ENCODE data around the gene FAM47E. TPM values are rescaled to one million over a fixed set of nuclear protein-coding genes. Genes with fewer than 3 reads are reported as not detected.

The FAM47E gene
- total RNA-seq, 1 experiment from 2014 or later, result 2.0 TPM

DNA sequence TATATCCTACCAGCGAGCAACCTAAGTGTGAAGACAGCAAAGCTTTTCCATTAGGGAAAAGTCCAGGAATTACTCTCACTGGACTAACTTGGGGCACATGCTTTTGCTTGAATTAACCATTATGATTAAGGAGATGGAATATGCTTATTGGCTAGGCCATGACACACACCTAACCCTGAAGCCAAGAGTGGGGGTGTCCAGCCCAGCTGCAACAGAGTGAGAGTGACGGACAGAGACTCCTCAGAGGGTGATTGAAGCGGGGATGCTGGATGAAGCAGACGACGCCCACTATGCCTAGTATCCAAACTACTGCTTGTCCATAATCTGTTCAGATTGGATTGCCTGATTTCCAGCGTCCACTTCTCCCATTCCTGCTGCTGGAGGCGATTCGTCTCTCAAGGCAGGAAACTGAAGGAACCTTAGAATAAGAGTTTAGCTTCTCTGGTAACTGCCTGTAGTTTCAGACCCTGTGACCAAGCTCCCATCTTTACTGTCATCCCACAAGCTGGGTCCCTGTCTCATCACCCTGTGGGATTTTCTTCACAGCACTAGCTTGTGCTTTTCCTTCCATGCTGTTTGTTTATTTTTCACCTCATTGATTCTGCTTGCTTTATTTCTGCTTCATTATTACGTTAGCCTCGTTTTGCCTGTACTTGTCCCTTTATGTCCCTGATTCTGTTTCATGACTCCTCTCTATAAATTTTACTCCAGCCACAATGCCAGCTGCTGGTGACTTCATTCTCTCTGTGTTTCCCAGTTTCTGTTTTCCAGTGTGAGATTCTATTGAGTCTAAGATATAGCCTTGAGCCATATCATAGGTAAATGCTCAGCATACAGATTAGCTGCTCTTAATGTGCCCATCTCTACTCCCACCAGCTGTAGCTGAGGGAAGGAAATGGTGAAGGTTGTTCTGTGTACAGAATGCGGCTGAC is 19.0 kb downstream of the FAM47E start:
- Mint-ChIP-seq H3K9me3 (no peaks in the 10 kb centered on the region; a peak in 1 of 5 replicates), H3K4me3 (no peak overlapping the region), H3K4me1 (no peaks in the 10 kb centered on the region), H3K27ac (no peak overlapping the region), H3K36me3 (ENCODE audit: insufficient read depth in 1 of 3, low read depth in 3 of 3) (no peaks in the 10 kb centered on the region), H3K27me3 (ENCODE audit: low read depth) (no peaks in the 10 kb centered on the region)
- H4K91ac ChIP-seq (ENCODE audit: insufficient read length, low read depth, low read length), result no peak overlapping the region
- no peak overlapping the region for H3K4ac ChIP-seq (ENCODE audit: low read depth, low read length)
- no peak overlapping the region for H3K4me2 ChIP-seq (ENCODE audit: insufficient read depth, insufficient read length, low read length)
- no peak overlapping the region for H3K14ac ChIP-seq (ENCODE audit: insufficient read depth, low read length)
- no peak overlapping the region for H3K23ac ChIP-seq (ENCODE audit: insufficient read length, low read depth, low read length)
- no peaks in the 10 kb centered on the region for H4K20me1 ChIP-seq (ENCODE audit: control insufficient read depth, insufficient read depth, insufficient read length)
- H3T11ph ChIP-seq (ENCODE audit: low read length), result no peak overlapping the region
- no peaks in the 10 kb centered on the region for H3K23me2 ChIP-seq (ENCODE audit: insufficient read length, low read depth, low read length, poor library complexity, severe bottlenecking)
- H2AFZ ChIP-seq (ENCODE audit: low read length), result no peak overlapping the region
- no peaks in the 10 kb centered on the region for H3K9me3 ChIP-seq (ENCODE audit: control insufficient read depth, low read depth, low read length)
- no peak overlapping the region for H2BK5ac ChIP-seq (ENCODE audit: insufficient read length, low read length)
- DNase-seq, result no peak
- H3K27ac ChIP-seq (ENCODE audit: insufficient read length, low read depth, low read length), result no peak overlapping the region
- no peaks in the 10 kb centered on the region for H3K4me1 ChIP-seq (ENCODE audit: insufficient read depth, low read length)
- H3K9ac ChIP-seq (ENCODE audit: extremely low read depth, insufficient read length, low read length), result no peak overlapping the region
- no peak overlapping the region for H2BK15ac ChIP-seq (ENCODE audit: low read depth, low read length)
- no peaks in the 10 kb centered on the region for H3K79me1 ChIP-seq (ENCODE audit: insufficient read depth, low read depth, low read length, poor library complexity, severe bottlenecking)
- no peak overlapping the region for H3K18ac ChIP-seq (ENCODE audit: insufficient read length, low read depth, low read length)
- no peak overlapping the region for H4K8ac ChIP-seq (replicated peaks; ENCODE audit: insufficient read length, low read depth, low read length)
- no peak overlapping the region for H4K5ac ChIP-seq (ENCODE audit: insufficient read length, low read depth, low read length)
- TF ChIP-seq, protein P1, sequence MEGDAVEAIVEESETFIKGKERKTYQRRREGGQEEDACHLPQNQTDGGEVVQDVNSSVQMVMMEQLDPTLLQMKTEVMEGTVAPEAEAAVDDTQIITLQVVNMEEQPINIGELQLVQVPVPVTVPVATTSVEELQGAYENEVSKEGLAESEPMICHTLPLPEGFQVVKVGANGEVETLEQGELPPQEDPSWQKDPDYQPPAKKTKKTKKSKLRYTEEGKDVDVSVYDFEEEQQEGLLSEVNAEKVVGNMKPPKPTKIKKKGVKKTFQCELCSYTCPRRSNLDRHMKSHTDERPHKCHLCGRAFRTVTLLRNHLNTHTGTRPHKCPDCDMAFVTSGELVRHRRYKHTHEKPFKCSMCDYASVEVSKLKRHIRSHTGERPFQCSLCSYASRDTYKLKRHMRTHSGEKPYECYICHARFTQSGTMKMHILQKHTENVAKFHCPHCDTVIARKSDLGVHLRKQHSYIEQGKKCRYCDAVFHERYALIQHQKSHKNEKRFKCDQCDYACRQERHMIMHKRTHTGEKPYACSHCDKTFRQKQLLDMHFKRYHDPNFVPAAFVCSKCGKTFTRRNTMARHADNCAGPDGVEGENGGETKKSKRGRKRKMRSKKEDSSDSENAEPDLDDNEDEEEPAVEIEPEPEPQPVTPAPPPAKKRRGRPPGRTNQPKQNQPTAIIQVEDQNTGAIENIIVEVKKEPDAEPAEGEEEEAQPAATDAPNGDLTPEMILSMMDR (conservative IDR thresholded peaks at IDR 0.05), result no peak
- WGBS (ENCODE audit: extremely low coverage, insufficient read length, low lambda C conversion rate), result no CpG with 5 or more reads among the region's 11 CpGs
- H3K79me2 ChIP-seq (ENCODE audit: insufficient read depth, low read length), result no peaks in the 10 kb centered on the region
- H2BK20ac ChIP-seq (ENCODE audit: low read depth, low read length, poor library complexity, severe bottlenecking), result no peak overlapping the region
- no peak overlapping the region for H2BK12ac ChIP-seq (ENCODE audit: insufficient read length, low read depth, low read length)
- no peak overlapping the region for H2BK120ac ChIP-seq (ENCODE audit: low read depth, low read length, poor library complexity, severe bottlenecking)
- no peaks in the 10 kb centered on the region for H3K27me3 ChIP-seq (ENCODE audit: insufficient read depth, low read length)
- no peak overlapping the region for H2AK5ac ChIP-seq (ENCODE audit: insufficient read length, low read length)
- no peak overlapping the region for H3K56ac ChIP-seq (ENCODE audit: insufficient read length, low read depth, low read length)

Measured in H9 (cell line).